ENCODE measurements around the gene STIP1. TPM values are rescaled to one million over a fixed set of nuclear protein-coding genes. Genes with fewer than 3 reads are reported as not detected.

Gene STIP1
- total RNA-seq, 1 experiment from 2014 or later = 557 TPM

DNA sequence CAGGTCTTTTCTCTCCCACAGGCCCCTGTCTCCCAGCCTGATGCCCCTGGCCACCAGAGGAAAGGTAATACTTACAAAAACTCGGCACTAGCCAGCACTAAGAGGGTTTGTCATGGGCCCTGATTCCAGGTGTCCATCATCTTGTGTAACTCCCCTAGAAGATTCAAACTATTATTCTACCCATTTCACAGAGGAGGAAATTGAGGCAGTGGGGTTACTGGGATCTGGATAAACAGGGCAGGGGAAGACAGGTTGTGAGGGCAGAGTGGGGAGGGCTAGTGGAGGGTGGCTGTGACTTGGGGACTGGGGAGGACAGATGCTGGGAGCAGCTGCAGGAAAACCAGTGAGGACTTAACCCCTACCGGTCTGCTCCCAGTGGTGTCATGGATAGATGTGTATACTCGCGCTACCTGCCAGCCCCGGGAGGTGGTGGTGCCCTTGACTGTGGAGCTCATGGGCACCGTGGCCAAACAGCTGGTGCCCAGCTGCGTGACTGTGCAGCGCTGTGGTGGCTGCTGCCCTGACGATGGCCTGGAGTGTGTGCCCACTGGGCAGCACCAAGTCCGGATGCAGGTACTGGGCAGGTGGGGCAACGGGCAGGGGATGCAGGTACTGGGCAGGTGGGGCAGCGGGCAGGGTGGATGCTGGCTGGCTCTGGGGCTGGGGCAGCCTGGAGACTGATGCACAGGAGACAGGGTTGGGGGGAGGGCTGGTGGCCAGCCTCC lies 49.6 kb downstream of the STIP1 start:
- no peaks in the 10 kb centered on the region; the same call in 1 of the 2 replicates for H3K36me3 ChIP-seq (ENCODE audit: low read depth, low read length)
- peaks cover 53% of the 10 kb centered on the region for H3K4me1 ChIP-seq (ENCODE audit: insufficient read depth, low read length)
- no peaks in the 10 kb centered on the region for H4K20me1 ChIP-seq (ENCODE audit: low read length)
- no peak for ATAC-seq
- intact Hi-C loops (cut with micrococcal nuclease) = no loop called here
- no peak for DNase-seq
- no peaks in the 10 kb centered on the region for H3K27me3 ChIP-seq (ENCODE audit: low read length)
- ChIA-PET CTCF (interaction anchor here (0.6 kb wide), 1 partner anchor 69 kb away, joined by 4 read pairs; no protein-coding TSS in a partner anchor), POLR2A (ENCODE audit: unreplicated experiment) (interaction anchor here (0.5 kb wide), 1 partner anchor 882 kb away, joined by 4 read pairs; the partner anchor contains the start of gene ZNHIT2)
- H3K27ac ChIP-seq (ENCODE audit: low read length) = no peak overlapping the region
- no peak overlapping the region for H2AFZ ChIP-seq (ENCODE audit: low read length)
- H3K79me2 ChIP-seq (ENCODE audit: low read length) = peaks cover 11% of the 10 kb centered on the region; the same call in 1 of the 2 replicates
- BruUV-seq (replicated peaks) = TSS peak; percentile 25
- peak overlapping the region; percentile 94 for H3K4me2 ChIP-seq (ENCODE audit: low read length)
- peaks cover 15% of the 10 kb centered on the region for H3F3A ChIP-seq (ENCODE audit: low read length, unreplicated experiment)
- H3K9me3 ChIP-seq (ENCODE audit: low read length) = no peaks in the 10 kb centered on the region
- no peak overlapping the region for H3K9ac ChIP-seq (ENCODE audit: low read length)
- TF ChIP-seq, protein P1, sequence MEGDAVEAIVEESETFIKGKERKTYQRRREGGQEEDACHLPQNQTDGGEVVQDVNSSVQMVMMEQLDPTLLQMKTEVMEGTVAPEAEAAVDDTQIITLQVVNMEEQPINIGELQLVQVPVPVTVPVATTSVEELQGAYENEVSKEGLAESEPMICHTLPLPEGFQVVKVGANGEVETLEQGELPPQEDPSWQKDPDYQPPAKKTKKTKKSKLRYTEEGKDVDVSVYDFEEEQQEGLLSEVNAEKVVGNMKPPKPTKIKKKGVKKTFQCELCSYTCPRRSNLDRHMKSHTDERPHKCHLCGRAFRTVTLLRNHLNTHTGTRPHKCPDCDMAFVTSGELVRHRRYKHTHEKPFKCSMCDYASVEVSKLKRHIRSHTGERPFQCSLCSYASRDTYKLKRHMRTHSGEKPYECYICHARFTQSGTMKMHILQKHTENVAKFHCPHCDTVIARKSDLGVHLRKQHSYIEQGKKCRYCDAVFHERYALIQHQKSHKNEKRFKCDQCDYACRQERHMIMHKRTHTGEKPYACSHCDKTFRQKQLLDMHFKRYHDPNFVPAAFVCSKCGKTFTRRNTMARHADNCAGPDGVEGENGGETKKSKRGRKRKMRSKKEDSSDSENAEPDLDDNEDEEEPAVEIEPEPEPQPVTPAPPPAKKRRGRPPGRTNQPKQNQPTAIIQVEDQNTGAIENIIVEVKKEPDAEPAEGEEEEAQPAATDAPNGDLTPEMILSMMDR (conservative IDR thresholded peaks at IDR 0.05; ENCODE audit: low read depth, low read length) = no peak
- H3K4me3 ChIP-seq (ENCODE audit: low read length) = peak overlapping the region; percentile 82
- H3K9me2 ChIP-seq (replicated peaks; ENCODE audit: low read length) = no peaks in the 10 kb centered on the region

GRCh38 chr11:64237484-64237951 lies 51.5 kb downstream of the STIP1 start:
- TF ChIP-seq, protein P1 (conservative IDR thresholded peaks at IDR 0.05; ENCODE audit: low read depth, low read length) = no peak
- TF ChIP-seq EZH2 (IDR thresholded peaks at IDR 0.05; ENCODE audit: low read length, unreplicated experiment) (no peak), EZH2phosphoT487 (IDR thresholded peaks at IDR 0.05; ENCODE audit: borderline replicate concordance, low read length) (no peak)
- Histone ChIP-seq H3F3A (ENCODE audit: low read length, unreplicated experiment) (peaks cover 16% of the 10 kb centered on the region), H3K4me1 (ENCODE audit: insufficient read depth, low read length) (peaks cover 56% of the 10 kb centered on the region), H3K36me3 (ENCODE audit: low read depth, low read length) (no peaks in the 10 kb centered on the region; the same call in 1 of the 2 replicates), H3K4me2 (ENCODE audit: low read length) (peak overlapping the region; percentile 66), H4K20me1 (ENCODE audit: low read length) (no peaks in the 10 kb centered on the region), H3K27me3 (ENCODE audit: low read length) (no peaks in the 10 kb centered on the region), H3K27ac (ENCODE audit: low read length) (no peak overlapping the region), H3K9me3 (ENCODE audit: low read length) (no peaks in the 10 kb centered on the region), H3K4me3 (ENCODE audit: low read length) (peak overlapping the region; percentile 20; the same call in 1 of the 2 replicates), H3K9ac (ENCODE audit: low read length) (no peak overlapping the region), H3K9me2 (replicated peaks; ENCODE audit: low read length) (no peaks in the 10 kb centered on the region), H2AFZ (ENCODE audit: low read length) (no peak overlapping the region), H3K79me2 (ENCODE audit: low read length) (peaks cover 16% of the 10 kb centered on the region)
- intact Hi-C loops (cut with micrococcal nuclease) = no loop called here
- no TSS peak for BruUV-seq (replicated peaks)
- DNase-seq (peak; percentile 95), ATAC-seq (peak; percentile 8)
- ChIA-PET POLR2A (ENCODE audit: unreplicated experiment) (interaction anchor here (1.0 kb wide), 1 partner anchor 9 kb away, joined by 12 read pairs; the partner anchor contains the start of gene PPP1R14B), CTCF (interaction anchor here (1.1 to 1.2 kb wide), 3 partner anchors 8 to 39 kb away, joined by 3 to 4 read pairs (median 3); no protein-coding TSS in a partner anchor)

DNA sequence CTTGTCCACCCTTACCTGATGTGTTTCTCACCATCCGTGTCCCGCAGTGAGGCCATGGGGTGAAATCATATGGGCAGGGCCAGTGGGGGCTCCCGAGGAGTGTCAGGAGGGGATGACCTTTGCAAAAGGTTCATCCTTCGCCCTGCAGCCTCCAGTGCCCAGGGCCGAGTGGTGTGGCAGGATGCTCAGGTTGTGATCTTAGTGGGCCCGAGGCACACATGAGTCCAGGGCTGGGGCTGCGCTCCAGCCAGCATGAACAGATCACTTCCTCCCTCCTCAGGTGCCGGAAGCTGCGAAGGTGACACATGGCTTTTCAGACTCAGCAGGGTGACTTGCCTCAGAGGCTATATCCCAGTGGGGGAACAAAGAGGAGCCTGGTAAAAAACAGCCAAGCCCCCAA lies 52.1 kb downstream of the STIP1 start:
- Histone ChIP-seq H3K9ac (ENCODE audit: low read length) (no peak overlapping the region), H3K9me3 (ENCODE audit: low read length) (no peaks in the 10 kb centered on the region), H3K4me2 (ENCODE audit: low read length) (peak overlapping the region; percentile 66), H3K27me3 (ENCODE audit: low read length) (no peaks in the 10 kb centered on the region), H3K9me2 (replicated peaks; ENCODE audit: low read length) (no peaks in the 10 kb centered on the region), H4K20me1 (ENCODE audit: low read length) (no peaks in the 10 kb centered on the region), H3K4me1 (ENCODE audit: insufficient read depth, low read length) (peaks cover 61% of the 10 kb centered on the region), H3K36me3 (ENCODE audit: low read depth, low read length) (no peaks in the 10 kb centered on the region; the same call in 1 of the 2 replicates), H3K27ac (ENCODE audit: low read length) (no peak overlapping the region), H3F3A (ENCODE audit: low read length, unreplicated experiment) (peaks cover 16% of the 10 kb centered on the region), H3K4me3 (ENCODE audit: low read length) (no peak overlapping the region), H2AFZ (ENCODE audit: low read length) (no peak overlapping the region), H3K79me2 (ENCODE audit: low read length) (peaks cover 22% of the 10 kb centered on the region)
- no peak for ATAC-seq
- TF ChIP-seq EZH2phosphoT487 (IDR thresholded peaks at IDR 0.05; ENCODE audit: borderline replicate concordance, low read length) (no peak), EZH2 (IDR thresholded peaks at IDR 0.05; ENCODE audit: low read length, unreplicated experiment) (no peak)
- TF ChIP-seq, protein P1 (conservative IDR thresholded peaks at IDR 0.05; ENCODE audit: low read depth, low read length) = no peak
- BruUV-seq (replicated peaks) = no TSS peak
- ChIA-PET POLR2A (ENCODE audit: unreplicated experiment) (interaction anchor here (1.0 kb wide), 1 partner anchor 8 kb away, joined by 12 read pairs; the partner anchor contains the start of gene PPP1R14B), CTCF (interaction anchor here (1.1 to 1.2 kb wide), 3 partner anchors 8 to 39 kb away, joined by 3 to 4 read pairs (median 3); no protein-coding TSS in a partner anchor)
- intact Hi-C loops (cut with micrococcal nuclease) = no loop called here
- no peak for DNase-seq
